Globus pallidus (tissue), 1 donor: ENCODE results near the gene FAM221A.
A peak's percentile ranks its signal among the peaks of the same experiment; 100 is the strongest.
"Not testable (repeated sequence)": the region's sequence is repeated elsewhere in the genome, so short reads cannot be mapped to it uniquely, and the experiment has no call there.

ENCODE experiments used
- DNase-seq: peaks from one replicate; pipeline ENCODE4 v3.0.0-alpha.2; 2015; ENCODE audit warnings: low spot score

FAM221A gene, protein sequence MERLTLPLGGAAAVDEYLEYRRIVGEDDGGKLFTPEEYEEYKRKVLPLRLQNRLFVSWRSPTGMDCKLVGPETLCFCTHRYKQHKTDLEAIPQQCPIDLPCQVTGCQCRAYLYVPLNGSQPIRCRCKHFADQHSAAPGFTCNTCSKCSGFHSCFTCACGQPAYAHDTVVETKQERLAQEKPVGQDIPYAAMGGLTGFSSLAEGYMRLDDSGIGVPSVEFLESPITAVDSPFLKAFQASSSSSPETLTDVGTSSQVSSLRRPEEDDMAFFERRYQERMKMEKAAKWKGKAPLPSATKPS

DNA sequence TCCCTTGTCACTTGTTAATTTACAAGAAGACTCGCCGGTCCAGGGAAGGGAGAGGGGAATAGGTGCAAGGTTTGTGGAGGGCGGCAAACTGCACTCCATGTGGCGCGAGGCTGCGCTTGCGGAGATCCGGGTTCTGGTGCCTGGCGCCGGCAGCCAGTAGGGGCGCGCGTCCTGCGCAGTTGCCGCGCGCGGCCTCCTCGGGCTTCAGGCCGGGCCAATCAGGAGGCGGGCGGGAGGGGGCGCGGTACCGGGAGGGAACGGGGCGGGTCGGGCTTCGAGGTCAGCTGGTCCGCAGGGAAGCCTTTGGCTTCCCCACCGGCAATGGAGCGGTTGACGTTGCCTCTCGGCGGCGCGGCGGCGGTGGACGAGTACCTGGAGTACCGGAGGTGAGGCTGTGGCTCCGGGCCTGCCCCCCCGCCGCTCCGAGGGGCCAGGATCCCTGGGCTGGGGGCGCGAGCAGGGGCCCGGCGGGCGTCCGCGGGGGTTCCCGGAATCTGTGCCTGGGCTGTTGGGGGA, at the start of gene FAM221A:
Gene FAM221A (plus strand): TSS at position 302 of the 516 bp plus-strand sequence. CDS start 20 bp downstream, at position 322.
- DNase-seq = peak; percentile 90

DNA sequence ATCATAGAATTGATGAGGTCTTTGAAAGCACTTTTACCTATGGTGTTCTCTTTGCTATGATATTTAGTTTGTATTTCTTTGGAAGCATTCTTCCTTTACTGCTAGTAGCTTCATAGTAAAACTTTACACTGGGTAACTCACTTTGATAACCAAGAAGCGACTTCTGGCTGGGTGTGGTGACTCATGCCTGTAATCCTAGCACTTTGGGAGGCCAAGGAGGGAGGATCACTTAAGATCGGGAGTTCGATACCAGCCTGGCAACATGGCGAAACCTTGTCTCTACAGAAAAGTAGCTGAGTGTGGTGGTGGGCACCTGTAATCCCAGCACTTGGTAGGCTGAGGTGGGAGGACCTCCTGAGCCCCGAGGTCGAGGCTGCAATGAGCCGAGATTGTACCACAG, 46.6 kb upstream of the FAM221A start:
- DNase-seq = no peak

DNA sequence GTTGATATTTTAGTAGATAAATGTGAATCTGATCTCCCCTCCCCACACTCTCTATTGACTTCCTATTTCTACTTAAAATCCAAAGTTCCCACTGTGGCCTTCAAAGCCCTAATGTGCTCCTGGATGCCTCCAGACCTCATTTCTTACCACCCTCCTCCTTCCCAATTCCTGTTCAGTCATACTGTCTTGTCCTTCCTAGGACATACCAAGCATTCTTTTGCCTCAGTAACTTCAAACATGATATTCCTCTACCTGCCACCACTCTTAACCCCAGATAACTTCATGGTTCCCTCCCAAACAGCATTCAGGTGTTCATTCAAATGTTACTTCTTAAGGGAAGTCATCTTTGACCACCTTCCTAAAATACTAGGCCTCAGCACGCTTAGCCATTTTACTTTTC, 34.2 kb upstream of the FAM221A start:
- DNase-seq = no peak

DNA sequence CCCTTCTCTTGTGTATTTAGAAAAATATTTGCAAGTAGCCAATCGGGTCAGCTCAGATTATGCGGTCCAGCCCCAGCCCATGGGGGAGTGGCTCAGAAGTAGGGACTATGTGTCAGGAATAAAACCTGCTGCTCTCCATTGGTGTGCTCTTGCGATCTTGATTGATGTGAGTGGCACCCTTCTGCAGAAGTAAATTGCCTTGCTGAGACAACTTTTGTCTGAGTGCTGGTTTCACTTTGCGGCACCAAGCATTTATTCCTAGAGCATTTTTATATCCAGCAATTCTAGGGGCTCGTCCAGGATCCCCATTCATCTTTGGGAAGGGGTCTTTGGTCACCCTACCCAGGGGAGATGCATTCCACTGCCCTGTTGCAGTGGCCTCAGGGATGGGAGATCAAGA, 26.1 kb upstream of the FAM221A start:
- no peak for DNase-seq

DNA sequence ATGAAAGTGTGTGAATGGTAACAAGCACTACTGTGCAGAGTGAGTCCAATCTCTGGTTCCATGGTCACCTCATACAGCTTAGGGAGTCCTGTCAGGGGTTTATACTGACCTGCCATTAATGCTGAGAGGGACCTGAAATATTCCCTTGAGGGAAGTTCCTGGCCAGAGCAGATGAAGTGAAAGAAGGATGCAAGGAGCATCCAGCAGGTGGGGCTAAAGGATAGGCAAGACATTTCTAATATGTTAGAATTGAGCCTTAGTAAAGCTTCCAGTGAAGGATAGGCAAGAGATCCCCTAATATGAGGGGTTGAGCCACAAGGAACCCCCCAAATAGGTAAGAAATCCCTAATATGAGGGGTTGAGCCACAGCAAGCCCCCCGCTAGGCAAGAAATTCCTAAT, 25.5 kb upstream of the FAM221A start:
- DNase-seq = peak; percentile 16

DNA sequence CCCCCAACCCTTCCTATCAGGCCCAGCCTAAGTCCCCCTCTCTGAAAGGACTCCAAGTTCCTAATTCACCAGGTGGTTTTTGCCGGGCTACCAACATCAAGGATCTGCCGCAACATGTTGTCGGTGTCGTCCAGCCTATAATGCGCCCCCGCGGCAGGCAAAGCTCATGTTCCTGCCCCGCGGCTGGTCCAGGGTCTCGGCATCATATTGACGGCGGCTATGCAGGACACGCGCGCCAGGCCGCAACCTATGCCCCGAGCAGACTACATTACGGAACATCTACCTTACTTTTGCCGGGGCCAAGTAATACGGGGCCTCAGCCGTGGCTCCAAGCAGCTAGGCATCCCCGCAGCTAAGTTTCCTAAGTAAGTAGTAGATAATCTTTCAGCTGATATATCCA, 24.6 kb upstream of the FAM221A start:
- DNase-seq = no peak

DNA sequence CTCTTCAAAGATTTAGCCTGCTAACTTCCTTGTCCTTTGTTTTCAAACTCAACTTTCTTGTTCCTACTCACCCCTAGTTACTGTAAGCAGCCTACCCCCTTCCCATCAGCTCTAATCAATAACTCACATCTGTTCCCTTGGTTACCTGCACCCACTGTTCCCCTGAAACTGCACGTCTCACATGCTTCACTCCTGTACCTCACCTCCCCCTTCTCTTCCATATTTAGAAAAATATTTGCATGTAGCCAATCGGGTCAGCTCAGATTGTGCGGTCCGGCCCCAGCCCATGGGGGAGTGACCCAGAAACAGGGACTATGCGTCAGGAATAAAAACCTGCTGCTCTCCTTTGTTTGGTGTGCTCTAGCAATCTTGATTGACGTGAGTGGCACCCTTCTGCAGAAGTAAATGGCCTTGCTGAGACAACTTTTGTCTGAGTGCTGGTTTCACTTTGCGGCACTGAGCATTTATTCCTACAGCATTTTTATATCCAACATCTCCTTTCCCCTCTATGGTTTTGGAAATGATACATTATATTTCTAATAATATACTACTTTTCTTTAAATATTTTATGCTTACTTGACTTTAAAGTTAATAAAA, 21.1 kb upstream of the FAM221A start:
- DNase-seq = no peak

DNA sequence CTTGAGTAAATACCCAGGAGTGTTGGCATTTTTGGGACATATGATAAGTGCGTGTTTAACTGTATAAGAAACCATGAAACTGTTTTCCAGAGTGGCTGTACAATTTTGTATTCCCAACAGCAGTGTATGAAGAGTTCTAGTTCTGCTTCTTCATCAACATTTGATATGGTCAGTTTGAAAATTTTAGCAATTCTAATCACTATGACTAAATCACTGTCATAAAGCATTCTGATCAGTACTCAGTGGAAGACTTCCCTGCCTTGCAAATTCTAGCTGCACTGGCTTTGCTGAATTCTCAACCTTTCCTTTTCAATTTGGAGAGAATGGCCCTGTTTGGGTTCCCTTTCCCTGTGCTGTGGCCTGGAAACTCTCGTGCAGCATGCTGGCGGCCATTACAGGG, 18.6 kb upstream of the FAM221A start:
- DNase-seq = no peak

DNA sequence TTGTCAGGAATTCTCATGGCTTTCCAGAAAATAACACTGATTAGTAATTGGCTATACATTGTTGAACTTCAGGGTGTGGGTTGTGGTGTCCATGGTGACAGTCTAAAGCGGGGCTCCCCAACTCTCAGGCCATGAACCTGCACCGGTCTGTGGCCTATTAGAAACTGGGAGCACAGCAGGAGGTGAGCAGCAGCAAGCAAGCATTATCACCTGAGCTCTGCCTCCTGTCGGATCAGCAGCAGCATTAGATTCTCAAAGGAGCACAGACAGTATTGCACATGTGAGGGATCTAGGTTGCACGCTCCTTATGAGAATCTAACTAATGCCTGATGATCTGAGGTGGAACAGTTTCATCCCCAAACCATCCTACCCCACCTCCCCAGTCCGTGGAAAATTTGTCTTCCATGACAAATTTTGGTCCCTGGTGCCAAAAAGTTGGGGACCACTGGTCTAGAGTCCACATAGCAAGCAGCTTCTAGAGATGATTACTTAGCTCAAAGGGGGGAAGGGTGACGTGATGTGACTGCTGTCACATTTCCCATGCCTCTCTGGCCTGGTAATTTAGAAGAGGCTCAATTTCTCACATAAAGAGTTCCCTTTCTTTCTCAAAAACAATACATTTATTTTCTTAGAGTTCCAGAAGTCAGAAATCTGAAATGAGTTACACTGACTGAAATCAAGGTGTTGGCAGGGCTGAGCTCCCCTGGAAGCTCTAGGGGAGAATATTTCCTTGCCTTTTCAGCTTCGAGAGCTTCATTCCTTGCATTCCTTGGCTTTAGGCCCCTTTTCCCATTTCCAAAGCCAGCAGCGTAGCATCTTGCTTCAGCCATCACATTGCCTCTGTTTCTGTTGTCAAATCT, 17.6 kb upstream of the FAM221A start:
- no peak for DNase-seq

DNA sequence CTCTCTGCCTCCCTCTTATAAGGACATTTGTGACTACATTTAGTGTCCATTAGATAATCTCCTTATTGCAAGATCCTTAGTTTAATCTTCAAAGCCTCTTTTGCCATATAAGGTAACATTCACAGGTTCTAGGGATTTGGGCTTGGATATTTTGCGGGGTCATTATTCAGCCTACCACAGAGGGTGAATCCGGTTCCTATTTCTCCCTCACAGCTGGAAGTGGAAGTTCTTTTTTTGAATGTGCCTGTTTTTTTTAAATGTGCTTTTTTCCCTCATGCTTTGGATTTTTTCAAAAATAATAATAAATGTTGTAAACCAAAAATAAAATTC, 17.1 kb upstream of the FAM221A start:
- DNase-seq = no peak

DNA sequence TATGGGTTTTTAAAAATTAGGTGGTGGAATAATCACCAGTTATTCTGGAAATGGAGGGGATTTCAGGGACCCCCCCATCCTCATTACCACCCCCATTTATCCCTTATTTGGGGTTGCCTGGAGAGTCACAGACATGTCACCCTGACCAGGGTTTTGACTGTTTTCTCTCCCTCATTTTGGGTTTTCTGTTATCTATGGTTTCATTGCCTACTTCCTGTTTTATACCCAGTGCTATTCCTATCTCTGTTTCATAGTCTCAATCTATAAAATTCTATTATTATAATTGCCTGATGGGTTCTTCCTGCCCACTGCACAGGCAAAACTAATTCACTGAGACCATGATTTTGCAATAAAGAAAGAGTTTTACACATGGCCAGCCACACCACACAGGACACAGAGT, 15.9 kb upstream of the FAM221A start:
- DNase-seq = no peak

DNA sequence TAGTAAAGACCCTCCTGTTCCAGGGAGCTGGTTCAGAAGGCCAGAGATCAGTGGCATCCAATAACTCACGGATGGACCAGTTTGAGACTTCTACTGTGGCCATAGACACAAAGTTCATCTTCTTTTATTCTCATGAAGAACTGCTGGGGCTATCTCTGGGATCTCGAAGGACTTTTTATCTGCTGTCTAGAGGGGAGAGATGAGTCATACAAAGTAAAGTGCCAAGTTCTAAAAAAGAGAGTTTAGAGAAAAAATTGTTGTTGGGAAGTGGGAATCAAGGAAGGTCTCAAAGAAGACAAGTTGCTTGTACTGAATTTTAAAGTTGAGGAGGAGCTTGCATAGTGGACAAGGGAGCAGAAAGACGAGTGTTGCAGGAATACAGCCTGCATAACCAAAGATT, 8.0 kb upstream of the FAM221A start:
- no peak for DNase-seq

DNA sequence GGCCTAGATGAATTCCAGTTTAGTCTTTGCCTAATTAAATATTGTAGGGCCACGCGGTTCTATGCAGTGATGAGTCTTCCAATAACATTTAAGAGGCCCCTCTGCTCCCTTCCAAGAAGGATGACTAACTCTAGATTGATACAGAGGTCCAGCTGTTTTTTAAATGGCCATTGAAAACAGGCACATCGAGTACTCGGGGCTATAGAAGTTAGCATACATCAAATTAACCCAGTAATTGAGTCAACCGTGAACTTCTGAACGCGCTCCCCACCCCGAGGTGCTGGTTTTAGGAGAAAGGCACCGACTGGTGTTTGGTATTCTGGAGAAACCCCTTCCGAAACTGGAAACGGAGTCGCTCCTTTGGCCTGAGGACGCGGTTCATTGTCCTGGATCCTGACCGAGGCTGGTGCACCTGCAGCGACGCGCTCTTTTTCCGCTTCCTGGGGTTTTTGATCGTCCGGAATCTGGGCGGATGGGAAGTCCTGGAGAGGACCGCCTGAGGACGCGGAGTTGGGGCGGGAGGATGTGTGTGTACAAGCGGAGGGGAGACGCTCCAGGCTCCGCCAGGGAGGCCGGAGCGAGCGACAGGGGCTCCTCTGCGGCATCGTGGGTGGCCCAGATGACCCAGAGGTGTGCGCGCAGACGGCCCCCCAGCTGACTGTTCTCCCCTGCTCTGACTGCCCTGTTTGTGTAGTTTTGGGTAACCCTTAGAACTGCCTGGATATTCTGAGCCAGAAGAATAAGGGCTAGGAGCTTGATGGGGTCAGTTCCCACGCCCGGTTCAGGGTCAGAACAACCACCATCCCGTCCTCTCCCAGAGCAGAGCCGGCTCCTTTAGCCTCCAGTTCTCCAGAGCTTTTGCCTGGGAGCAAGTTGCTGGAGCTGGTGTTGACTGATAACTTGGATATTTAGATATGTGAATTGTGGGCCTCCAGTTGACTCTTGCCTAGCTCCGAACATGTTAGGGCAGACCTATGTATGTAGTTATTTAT, 711 bp downstream of the FAM221A start:
- DNase-seq = peak; percentile 40

DNA sequence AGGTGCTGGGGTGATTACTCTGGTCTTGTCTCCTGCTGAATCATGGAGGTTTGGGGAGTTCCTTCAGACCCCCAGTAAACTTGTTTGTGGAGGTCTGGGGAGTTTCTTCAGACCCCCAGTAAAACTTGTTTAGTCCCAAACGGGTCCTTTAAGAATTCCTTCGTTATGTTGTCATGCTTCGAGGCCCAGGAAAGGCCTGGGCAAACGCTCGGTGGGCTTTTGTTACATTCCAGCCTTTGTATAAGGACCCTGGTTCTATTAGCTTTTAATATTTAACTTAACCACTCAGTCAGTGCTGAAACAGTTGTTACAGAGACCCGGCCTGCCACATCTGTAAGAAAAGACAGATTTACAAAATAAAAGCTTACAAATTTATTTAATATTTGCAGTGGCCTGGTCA, 4.0 kb downstream of the FAM221A start:
- not testable (repeated sequence) for DNase-seq

DNA sequence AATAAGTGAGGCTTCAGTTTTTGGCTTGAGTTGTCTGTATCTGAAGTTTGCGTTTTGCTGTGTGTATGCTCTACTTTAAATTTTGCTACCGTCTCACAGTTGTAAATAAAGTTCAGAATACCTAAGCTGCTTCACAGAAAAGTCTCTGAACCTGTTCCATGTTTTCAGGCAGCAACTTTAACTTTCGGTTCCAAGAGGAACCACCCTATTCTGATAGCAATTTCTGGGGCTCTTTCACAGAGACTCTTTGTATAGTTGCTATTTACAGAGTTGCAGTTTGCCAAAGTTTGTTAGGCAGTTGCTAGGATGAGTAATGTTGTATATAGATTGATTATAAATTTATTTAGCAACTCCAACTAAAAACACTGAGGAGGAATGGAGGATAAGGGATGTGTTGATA, 5.7 kb downstream of the FAM221A start:
- DNase-seq = peak; percentile 27

DNA sequence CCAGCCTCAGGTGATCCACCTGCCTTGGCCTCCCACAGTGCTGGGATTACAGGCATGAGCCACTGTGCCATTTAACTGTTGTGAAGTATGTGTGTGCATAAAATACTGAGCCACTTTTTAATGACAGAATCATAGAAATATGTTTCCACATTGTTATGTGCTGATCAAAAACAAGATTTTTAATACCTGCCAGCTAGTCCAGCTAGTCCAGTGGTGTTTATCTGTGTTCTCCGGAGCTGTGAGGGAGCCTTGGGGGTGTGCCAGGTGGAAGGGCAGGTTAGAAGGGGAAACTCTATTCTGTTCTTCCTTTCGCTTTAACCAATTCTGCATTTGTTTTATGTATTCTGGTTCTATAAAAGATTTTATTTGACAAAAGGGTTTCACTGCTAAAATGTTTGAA, 7.0 kb downstream of the FAM221A start:
- no peak for DNase-seq

DNA sequence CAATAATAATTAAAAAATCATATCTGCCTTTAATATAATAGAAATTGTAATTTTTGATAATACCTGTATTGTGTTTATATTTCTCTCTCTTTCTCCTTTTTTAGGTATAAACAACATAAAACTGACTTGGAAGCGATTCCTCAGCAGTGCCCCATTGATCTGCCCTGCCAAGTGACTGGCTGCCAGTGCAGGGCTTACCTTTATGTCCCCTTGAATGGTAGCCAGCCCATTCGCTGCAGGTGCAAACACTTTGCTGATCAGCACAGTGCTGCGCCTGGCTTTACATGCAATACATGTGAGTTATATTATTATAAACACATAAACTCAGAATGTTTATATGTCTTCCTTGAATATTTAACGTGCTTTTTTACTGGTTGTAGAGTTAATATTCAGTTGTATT, 9.2 kb downstream of the FAM221A start:
- DNase-seq = no peak

DNA sequence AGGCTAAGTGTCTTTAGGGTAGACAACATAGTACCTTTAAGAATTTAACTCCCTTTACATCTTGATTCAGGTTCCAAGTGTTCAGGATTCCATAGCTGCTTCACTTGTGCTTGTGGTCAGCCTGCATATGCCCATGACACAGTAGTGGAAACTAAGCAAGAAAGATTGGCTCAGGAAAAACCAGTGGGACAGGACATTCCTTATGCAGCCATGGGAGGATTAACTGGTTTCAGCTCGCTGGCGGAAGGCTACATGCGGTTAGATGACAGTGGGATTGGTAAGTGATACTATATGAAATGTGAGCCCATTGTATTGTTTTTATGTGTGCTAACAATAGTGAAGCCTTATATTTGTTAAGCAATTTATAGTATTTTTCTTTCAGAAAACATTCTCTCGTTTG, 11.3 kb downstream of the FAM221A start:
- no peak for DNase-seq

DNA sequence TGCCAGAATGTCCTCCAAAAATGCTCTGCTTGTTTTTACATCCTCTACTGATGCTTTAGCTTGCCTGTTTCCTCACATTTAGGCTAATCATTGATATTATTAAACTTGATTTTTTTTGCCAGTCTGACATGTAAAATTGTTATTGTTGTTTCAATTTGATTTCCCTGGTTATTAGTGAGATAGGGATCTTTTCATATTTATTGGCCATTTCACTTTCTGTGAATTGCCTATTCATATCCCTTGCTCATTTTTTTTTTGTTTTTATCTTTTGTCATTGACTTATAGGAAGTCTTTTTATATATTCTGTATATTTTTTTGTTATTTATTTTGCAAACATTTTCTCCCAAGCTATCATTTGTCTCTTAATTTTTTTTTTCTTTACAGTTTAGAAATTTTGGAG, 13.2 kb downstream of the FAM221A start:
- no peak for DNase-seq

DNA sequence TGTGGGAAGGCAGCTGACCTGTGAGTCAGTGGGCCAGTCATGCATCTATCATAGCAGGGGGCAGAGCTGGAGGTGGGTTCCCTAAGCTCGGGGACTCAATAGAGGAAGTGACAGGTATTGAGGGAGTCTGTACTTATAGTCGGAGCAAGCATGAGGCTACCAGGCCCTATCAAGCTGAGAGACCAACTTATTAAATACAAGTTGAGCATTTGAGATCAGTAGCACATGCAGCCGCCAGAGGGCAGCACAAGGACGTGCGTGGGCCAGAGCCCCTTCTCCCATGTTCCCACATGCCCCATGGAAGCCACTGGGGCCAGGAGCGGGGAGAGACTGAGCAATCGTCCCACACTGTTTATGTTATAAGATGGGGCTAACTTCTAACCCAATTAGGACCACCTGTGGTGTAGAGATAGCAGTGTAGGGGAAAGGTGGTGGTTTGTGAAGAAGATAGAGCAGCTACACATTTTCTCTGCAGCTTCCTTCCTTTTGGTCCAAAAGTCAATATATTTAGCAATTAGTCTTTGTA, 17.0 kb downstream of the FAM221A start:
- peak; percentile 10 for DNase-seq

DNA sequence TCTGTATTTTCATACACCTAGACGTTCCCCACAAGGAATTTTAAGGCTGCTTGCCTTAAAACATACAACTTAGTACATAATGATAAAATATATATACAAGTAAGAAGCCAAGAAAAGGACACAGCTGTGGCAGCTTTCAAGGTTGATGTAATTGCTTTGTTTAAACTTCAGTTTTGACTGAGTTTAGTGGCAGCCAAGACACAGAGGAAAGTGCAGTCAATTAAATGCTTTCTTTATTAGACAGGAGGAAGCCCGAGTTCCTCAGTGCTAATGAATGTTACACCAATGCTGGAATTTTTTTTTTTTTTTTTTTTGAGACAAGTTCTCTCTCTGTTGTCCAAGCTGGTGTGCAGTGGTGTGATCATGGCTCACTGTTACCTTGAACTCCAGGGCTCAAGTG, 18.8 kb downstream of the FAM221A start:
- no peak for DNase-seq

DNA sequence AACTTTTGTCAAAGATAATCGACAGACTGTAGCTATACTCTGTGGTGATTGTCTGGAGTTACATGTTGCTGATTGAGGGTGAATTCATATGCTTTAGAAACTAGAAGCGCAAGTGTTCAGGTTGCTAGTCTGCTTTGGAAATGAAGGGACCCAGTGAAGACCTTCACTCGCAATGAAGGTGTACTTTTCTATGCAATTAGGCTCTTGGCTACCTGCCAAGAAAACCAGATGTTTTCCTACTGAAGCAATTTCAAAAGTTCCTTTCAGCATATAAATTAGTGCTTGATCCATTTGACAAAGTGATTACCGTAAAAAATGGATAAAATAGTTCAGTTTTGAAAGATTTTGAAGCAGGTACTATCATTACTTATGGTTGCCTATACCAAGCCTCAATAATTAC, 20.0 kb downstream of the FAM221A start:
- no peak for DNase-seq
